Activated CD4-positive, alpha-beta memory T cell treated with anti-CD3 and anti-CD28 coated beads for 36 hours (primary cell): ENCODE data around the gene ZDHHC14. TPM values are rescaled to one million over a fixed set of nuclear protein-coding genes. Genes with fewer than 3 reads are reported as not detected.

ENCODE experiments used
- CTCF ChIA-PET: fragments of 350-600 bp; sonication (Branson Sonifier 250); formaldehyde crosslinking; loops from one replicate; lab custom pipeline; 2021; ENCODE audit warnings: antibody characterized with exemption, inconsistent platforms; lab: Charles Lee
- POLR2A ChIA-PET: fragments of 350-600 bp; sonication (Branson Sonifier 250); formaldehyde crosslinking; loops from one replicate; lab custom pipeline; 2021; ENCODE audit warnings: antibody characterized with exemption; lab: Charles Lee
- DNase-seq: peaks from one replicate; pipeline ENCODE4 v3.0.0-alpha.2; 2020
- H3K27ac Mint-ChIP-seq: one replicate; pipeline ENCODE4 v1.8.0; 2021; ENCODE audit warnings: mixed read lengths
- H3K27me3 Mint-ChIP-seq: one replicate; pipeline ENCODE4 v1.8.0; 2021; ENCODE audit warnings: mixed read lengths
- H3K36me3 Mint-ChIP-seq: one replicate; pipeline ENCODE4 v1.8.0; 2021; ENCODE audit warnings: mixed read lengths
- H3K4me1 Mint-ChIP-seq: one replicate; pipeline ENCODE4 v1.8.0; 2021; ENCODE audit warnings: low read depth, mixed read lengths
- H3K4me3 Mint-ChIP-seq: one replicate; pipeline ENCODE4 v1.8.0; 2021; ENCODE audit warnings: mild to moderate bottlenecking, mixed read lengths
- H3K9me3 Mint-ChIP-seq: one replicate; pipeline ENCODE4 v1.8.0; 2021; ENCODE audit warnings: mixed read lengths
- intact Hi-C: fragments of 100-400 bp; cut with micrococcal nuclease; formaldehyde crosslinking; loops from one replicate; pipeline ENCODE4 v1.15.1; 2023
- total RNA-seq, 2 experiments: library from RNA; stranded (reverse); gene quantifications; one replicate each; pipeline ENCODE4 v1.2.3, GENCODE V29; 2021

The ZDHHC14 gene
- total RNA-seq, 2 experiments from 2014 or later, result 1.4 to 2.0 TPM

- H3K27me3 Mint-ChIP-seq, result no peaks in the 10 kb centered on the region
- ChIA-PET CTCF (no interaction called here), POLR2A (interaction anchor here (0.6 kb wide), 1 partner anchor 190 kb away, joined by 3 read pairs; no protein-coding TSS in a partner anchor)
- intact Hi-C loops, result no loop called here
- H3K4me3 Mint-ChIP-seq, result no peak overlapping the region
- no peak for DNase-seq
- H3K9me3 Mint-ChIP-seq, result no peaks in the 10 kb centered on the region
- H3K27ac Mint-ChIP-seq, result no peak overlapping the region
- peaks cover 6% of the 10 kb centered on the region for H3K4me1 Mint-ChIP-seq
- no peaks in the 10 kb centered on the region for H3K36me3 Mint-ChIP-seq
Observed at GRCh38 chr6:157519255-157520116, 138.5 kb downstream of the ZDHHC14 start.

GRCh38 chr6:157520117-157520406, 139.1 kb downstream of the ZDHHC14 start:
- Mint-ChIP-seq H3K36me3 (no peaks in the 10 kb centered on the region), H3K27ac (no peak overlapping the region), H3K27me3 (no peaks in the 10 kb centered on the region), H3K9me3 (no peaks in the 10 kb centered on the region), H3K4me3 (no peak overlapping the region), H3K4me1 (peaks cover 6% of the 10 kb centered on the region)
- intact Hi-C loops, result no loop called here
- ChIA-PET POLR2A (no interaction called here), CTCF (no interaction called here)
- DNase-seq, result no peak

GRCh38 chr6:157520596-157521361, 139.8 kb downstream of the ZDHHC14 start:
- peaks cover 6% of the 10 kb centered on the region for H3K4me1 Mint-ChIP-seq
- ChIA-PET CTCF (no interaction called here), POLR2A (no interaction called here)
- H3K36me3 Mint-ChIP-seq, result no peaks in the 10 kb centered on the region
- no peak overlapping the region for H3K27ac Mint-ChIP-seq
- H3K4me3 Mint-ChIP-seq, result no peak overlapping the region
- no peaks in the 10 kb centered on the region for H3K9me3 Mint-ChIP-seq
- intact Hi-C loops, result no loop called here
- no peaks in the 10 kb centered on the region for H3K27me3 Mint-ChIP-seq
- DNase-seq, result no peak

- Mint-ChIP-seq H3K27me3 (no peaks in the 10 kb centered on the region), H3K4me1 (peaks cover 6% of the 10 kb centered on the region), H3K27ac (no peak overlapping the region), H3K9me3 (no peaks in the 10 kb centered on the region), H3K36me3 (no peaks in the 10 kb centered on the region), H3K4me3 (no peak overlapping the region)
- intact Hi-C loops, result no loop called here
- ChIA-PET POLR2A (interaction anchor here (0.7 kb wide), 1 partner anchor 126 kb away, joined by 6 read pairs; no protein-coding TSS in a partner anchor), CTCF (no interaction called here)
- peak; percentile 26 for DNase-seq
Observed at GRCh38 chr6:157521362-157522335, 140.7 kb downstream of the ZDHHC14 start.

GRCh38 chr6:157522472-157522871, 141.5 kb downstream of the ZDHHC14 start:
- POLR2A ChIA-PET, result no interaction called here
- Mint-ChIP-seq H3K27me3 (no peaks in the 10 kb centered on the region), H3K36me3 (no peaks in the 10 kb centered on the region), H3K4me1 (peaks cover 11% of the 10 kb centered on the region), H3K9me3 (no peaks in the 10 kb centered on the region), H3K27ac (no peak overlapping the region), H3K4me3 (no peak overlapping the region)
- DNase-seq, result no peak
- CTCF ChIA-PET, result no interaction called here
- intact Hi-C loops, result no loop called here

GRCh38 chr6:157524735-157525134, 143.7 kb downstream of the ZDHHC14 start:
- intact Hi-C loops, result no loop called here
- ChIA-PET POLR2A (no interaction called here), CTCF (no interaction called here)
- no peak overlapping the region for H3K27ac Mint-ChIP-seq
- H3K36me3 Mint-ChIP-seq, result no peaks in the 10 kb centered on the region
- peaks cover 18% of the 10 kb centered on the region for H3K4me1 Mint-ChIP-seq
- no peak for DNase-seq
- no peaks in the 10 kb centered on the region for H3K9me3 Mint-ChIP-seq
- no peaks in the 10 kb centered on the region for H3K27me3 Mint-ChIP-seq
- H3K4me3 Mint-ChIP-seq, result no peak overlapping the region

- no peak for DNase-seq
- CTCF ChIA-PET, result no interaction called here
- intact Hi-C loops, result no loop called here
- Mint-ChIP-seq H3K27ac (no peak overlapping the region), H3K4me1 (peaks cover 18% of the 10 kb centered on the region), H3K4me3 (no peak overlapping the region), H3K27me3 (no peaks in the 10 kb centered on the region), H3K36me3 (no peaks in the 10 kb centered on the region), H3K9me3 (no peaks in the 10 kb centered on the region)
- POLR2A ChIA-PET, result no interaction called here
Observed at GRCh38 chr6:157525292-157525889, 144.4 kb downstream of the ZDHHC14 start.

GRCh38 chr6:157525918-157526425, 145.0 kb downstream of the ZDHHC14 start:
- Mint-ChIP-seq H3K4me3 (no peak overlapping the region), H3K4me1 (peaks cover 18% of the 10 kb centered on the region), H3K9me3 (no peaks in the 10 kb centered on the region), H3K27ac (no peak overlapping the region), H3K27me3 (no peaks in the 10 kb centered on the region), H3K36me3 (no peaks in the 10 kb centered on the region)
- DNase-seq, result no peak
- ChIA-PET CTCF (no interaction called here), POLR2A (no interaction called here)
- intact Hi-C loops, result no loop called here

- no peaks in the 10 kb centered on the region for H3K9me3 Mint-ChIP-seq
- intact Hi-C loops, result no loop called here
- ChIA-PET CTCF (interaction anchor here (0.8 kb wide), 1 partner anchor 436 kb away, joined by 3 read pairs; no protein-coding TSS in a partner anchor), POLR2A (no interaction called here)
- no peak overlapping the region for H3K27ac Mint-ChIP-seq
- peaks cover 13% of the 10 kb centered on the region for H3K4me1 Mint-ChIP-seq
- peak; percentile 22 for DNase-seq
- no peaks in the 10 kb centered on the region for H3K36me3 Mint-ChIP-seq
- no peaks in the 10 kb centered on the region for H3K27me3 Mint-ChIP-seq
- no peak overlapping the region for H3K4me3 Mint-ChIP-seq
Observed at GRCh38 chr6:157527471-157527907, 146.5 kb downstream of the ZDHHC14 start.

- POLR2A ChIA-PET, result no interaction called here
- Mint-ChIP-seq H3K27ac (no peak overlapping the region), H3K27me3 (peaks cover 5% of the 10 kb centered on the region), H3K4me1 (peaks cover 13% of the 10 kb centered on the region), H3K4me3 (no peak overlapping the region), H3K36me3 (no peaks in the 10 kb centered on the region), H3K9me3 (no peaks in the 10 kb centered on the region)
- intact Hi-C loops, result no loop called here
- no peak for DNase-seq
- CTCF ChIA-PET, result no interaction called here
Observed at GRCh38 chr6:157528931-157529653, 148.1 kb downstream of the ZDHHC14 start.

- no peaks in the 10 kb centered on the region for H3K36me3 Mint-ChIP-seq
- H3K9me3 Mint-ChIP-seq, result no peaks in the 10 kb centered on the region
- H3K27ac Mint-ChIP-seq, result no peak overlapping the region
- DNase-seq, result no peak
- H3K27me3 Mint-ChIP-seq, result peaks cover 5% of the 10 kb centered on the region
- peaks cover 13% of the 10 kb centered on the region for H3K4me1 Mint-ChIP-seq
- ChIA-PET CTCF (no interaction called here), POLR2A (no interaction called here)
- no peak overlapping the region for H3K4me3 Mint-ChIP-seq
- intact Hi-C loops, result no loop called here
Observed at GRCh38 chr6:157529654-157530039, 148.7 kb downstream of the ZDHHC14 start.
